ENCODE data around the gene CD74. TPM values are rescaled to one million over a fixed set of nuclear protein-coding genes. Genes with fewer than 3 reads are reported as not detected.

Gene CD74
- total RNA-seq, 1 donor from 2014 or later: 1.1 TPM

DNA sequence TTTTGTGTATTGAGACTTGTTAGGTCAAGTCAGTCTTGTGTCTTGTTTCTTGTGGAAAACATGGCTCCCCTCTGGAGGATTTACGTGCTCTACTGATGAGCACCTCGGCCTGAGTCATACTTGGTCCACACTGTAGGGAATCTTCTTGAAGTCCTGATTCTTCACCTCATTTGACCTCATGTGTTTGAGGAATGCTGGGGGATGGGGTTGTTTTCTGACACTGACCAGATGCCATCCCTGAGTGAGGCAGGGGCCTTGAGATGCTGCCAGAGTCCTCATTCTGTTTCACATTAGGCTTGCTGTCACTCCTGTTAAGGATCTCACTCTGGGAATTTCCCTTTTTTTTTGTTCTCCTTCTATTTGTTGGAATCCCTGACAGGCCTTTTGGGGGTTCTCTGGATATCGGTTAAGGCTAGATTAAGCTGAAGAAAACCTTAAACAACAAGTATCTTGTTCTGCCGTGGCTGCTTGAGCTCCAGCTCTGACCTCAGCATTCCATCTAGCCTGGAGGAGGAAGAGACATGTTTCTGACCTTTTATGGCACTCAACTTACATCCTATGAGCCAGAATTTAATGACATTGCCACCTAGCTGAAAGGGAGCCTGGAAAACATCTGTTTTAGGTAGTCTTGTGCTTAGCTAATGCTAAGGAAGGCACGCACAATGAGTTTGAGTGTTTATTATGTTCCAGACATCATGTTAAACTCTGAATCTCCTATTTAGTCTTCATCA, 34.6 kb downstream of the CD74 start:
- Histone ChIP-seq H3K4me3 (ENCODE audit: low read depth, low read length) (no peak overlapping the region), H3K36me3 (ENCODE audit: control insufficient read depth, insufficient read depth, low read length) (peaks cover 49% of the 10 kb centered on the region), H3K27me3 (ENCODE audit: control insufficient read depth, insufficient read depth, low read length) (no peaks in the 10 kb centered on the region)
- DNase-seq (ENCODE audit: low read depth): peak; percentile 46
- no peak for FAIRE-seq
- TF ChIP-seq, protein P1, sequence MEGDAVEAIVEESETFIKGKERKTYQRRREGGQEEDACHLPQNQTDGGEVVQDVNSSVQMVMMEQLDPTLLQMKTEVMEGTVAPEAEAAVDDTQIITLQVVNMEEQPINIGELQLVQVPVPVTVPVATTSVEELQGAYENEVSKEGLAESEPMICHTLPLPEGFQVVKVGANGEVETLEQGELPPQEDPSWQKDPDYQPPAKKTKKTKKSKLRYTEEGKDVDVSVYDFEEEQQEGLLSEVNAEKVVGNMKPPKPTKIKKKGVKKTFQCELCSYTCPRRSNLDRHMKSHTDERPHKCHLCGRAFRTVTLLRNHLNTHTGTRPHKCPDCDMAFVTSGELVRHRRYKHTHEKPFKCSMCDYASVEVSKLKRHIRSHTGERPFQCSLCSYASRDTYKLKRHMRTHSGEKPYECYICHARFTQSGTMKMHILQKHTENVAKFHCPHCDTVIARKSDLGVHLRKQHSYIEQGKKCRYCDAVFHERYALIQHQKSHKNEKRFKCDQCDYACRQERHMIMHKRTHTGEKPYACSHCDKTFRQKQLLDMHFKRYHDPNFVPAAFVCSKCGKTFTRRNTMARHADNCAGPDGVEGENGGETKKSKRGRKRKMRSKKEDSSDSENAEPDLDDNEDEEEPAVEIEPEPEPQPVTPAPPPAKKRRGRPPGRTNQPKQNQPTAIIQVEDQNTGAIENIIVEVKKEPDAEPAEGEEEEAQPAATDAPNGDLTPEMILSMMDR (IDR thresholded peaks at IDR 0.05; ENCODE audit: insufficient read depth, low read length, severe bottlenecking): no peak

DNA sequence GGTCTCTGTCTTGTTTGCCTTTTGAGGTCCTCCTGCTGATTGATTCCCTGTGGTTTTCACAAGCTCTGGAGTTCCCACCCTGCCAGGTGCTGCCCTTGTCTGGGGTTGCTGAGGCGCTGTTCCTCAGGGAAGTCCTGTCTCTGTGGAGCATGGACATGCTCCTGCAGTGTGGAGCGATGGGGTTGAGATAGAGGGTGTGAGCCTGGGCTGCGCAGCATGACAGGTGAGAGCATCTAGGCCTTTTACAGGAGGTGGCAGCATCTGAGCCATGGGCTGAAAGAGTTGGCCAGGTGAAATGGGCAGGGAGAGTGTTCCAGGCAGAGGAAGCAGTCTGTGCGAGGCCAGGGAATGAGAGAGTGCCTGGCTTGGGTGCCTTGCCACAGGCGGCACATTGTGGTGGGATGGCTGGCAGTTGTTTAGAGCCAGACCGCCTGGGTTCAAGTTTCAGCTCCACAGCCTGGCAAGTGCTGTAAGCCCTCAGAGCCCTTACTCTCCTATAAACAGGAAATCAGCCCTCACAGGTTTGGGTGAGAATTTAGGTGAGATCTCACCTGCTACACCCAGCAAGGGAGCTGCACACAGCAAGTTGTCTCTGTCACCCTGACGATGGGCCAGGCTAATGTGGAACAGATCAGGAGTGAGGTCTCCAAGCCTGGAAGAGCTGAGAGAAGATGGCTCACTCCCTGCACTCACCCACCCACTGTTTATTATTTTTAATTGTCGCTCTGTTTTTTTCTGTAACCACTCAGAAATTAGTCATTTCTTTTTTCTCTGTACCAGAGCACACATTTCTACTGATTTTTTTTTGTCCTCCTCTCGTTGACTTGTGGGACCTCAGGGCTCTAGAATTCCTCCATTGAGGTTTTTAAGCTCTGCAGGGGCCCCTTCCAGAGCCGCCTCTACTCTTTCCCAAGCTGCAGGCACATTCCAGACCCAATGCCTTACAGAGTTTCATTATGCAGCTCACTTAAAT, 35.6 kb downstream of the CD74 start:
- no peak for DNase-seq (ENCODE audit: low read depth)
- H3K4me3 ChIP-seq (ENCODE audit: low read depth, low read length): no peak overlapping the region
- FAIRE-seq: no peak
- H3K36me3 ChIP-seq (ENCODE audit: control insufficient read depth, insufficient read depth, low read length): peaks cover 45% of the 10 kb centered on the region
- H3K27me3 ChIP-seq (ENCODE audit: control insufficient read depth, insufficient read depth, low read length): no peaks in the 10 kb centered on the region
- TF ChIP-seq, protein P1 (IDR thresholded peaks at IDR 0.05; ENCODE audit: insufficient read depth, low read length, severe bottlenecking): no peak

DNA sequence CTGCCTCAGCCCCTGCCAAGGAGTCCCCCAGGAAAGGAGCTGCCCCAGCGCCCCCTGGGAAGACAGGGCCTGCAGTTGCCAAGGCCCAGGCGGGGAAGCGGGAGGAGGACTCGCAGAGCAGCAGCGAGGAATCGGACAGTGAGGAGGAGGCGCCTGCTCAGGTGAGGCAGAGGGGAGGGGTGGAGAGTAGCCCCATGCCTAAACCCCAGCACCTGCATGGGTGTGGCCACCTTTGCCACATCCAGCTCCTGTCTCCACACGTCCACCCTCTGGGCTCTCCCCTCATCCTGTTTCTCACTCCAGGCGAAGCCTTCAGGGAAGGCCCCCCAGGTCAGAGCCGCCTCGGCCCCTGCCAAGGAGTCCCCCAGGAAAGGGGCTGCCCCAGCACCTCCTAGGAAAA, 38.1 kb downstream of the CD74 start:
- Histone ChIP-seq H3K36me3 (ENCODE audit: control insufficient read depth, insufficient read depth, low read length) (peaks cover 42% of the 10 kb centered on the region), H3K27me3 (ENCODE audit: control insufficient read depth, insufficient read depth, low read length) (no peaks in the 10 kb centered on the region), H3K4me3 (ENCODE audit: low read depth, low read length) (no peak overlapping the region)
- DNase-seq (ENCODE audit: low read depth) (no peak), FAIRE-seq (no peak)
- TF ChIP-seq, protein P1 (IDR thresholded peaks at IDR 0.05; ENCODE audit: insufficient read depth, low read length, severe bottlenecking): no peak

DNA sequence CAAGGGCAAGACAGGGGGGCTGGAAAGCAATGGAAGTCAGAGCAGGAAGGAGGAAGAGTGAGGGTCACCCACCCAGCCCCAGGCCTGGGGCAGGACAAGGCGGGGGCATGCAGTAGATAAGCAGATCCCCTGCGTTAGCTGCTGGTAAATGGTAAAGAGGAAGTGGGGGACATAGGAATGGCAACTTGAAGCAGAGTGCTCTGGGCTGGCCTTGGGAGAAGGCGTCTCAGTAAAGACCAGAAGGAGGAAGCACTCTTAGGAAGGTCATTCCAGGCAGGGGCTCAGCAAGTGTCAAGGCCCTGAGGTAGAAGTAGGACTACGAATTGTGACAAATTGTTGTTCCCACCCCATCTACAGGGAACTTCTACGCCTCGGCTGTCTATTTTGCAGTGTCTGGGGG, 40.1 kb downstream of the CD74 start:
- Histone ChIP-seq H3K27me3 (ENCODE audit: control insufficient read depth, insufficient read depth, low read length) (no peaks in the 10 kb centered on the region), H3K4me3 (ENCODE audit: low read depth, low read length) (no peak overlapping the region), H3K36me3 (ENCODE audit: control insufficient read depth, insufficient read depth, low read length) (peaks cover 49% of the 10 kb centered on the region)
- TF ChIP-seq, protein P1 (IDR thresholded peaks at IDR 0.05; ENCODE audit: insufficient read depth, low read length, severe bottlenecking): no peak
- FAIRE-seq: no peak
- no peak for DNase-seq (ENCODE audit: low read depth)

DNA sequence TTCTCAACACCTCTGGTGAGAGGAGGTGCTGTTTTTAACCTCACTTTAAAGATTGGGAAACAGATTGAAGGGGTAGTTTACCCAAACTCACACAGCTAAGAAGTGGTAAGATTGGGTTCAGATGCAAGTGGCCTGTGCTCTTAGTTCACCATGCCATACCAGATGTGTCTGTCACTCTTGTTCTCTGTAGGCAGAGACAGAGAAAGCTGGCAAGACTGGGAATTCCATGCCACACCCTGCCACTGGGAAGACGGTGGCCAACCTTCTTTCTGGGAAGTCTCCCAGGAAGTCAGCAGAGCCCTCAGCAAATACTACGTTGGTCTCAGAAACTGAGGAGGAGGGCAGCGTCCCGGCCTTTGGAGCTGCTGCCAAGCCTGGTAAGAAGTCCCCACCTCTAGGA, 44.2 kb downstream of the CD74 start:
- DNase-seq (ENCODE audit: low read depth) (no peak), FAIRE-seq (no peak)
- H3K36me3 ChIP-seq (ENCODE audit: control insufficient read depth, insufficient read depth, low read length): peaks cover 35% of the 10 kb centered on the region
- H3K4me3 ChIP-seq (ENCODE audit: low read depth, low read length): no peak overlapping the region
- no peaks in the 10 kb centered on the region for H3K27me3 ChIP-seq (ENCODE audit: control insufficient read depth, insufficient read depth, low read length)
- TF ChIP-seq, protein P1 (IDR thresholded peaks at IDR 0.05; ENCODE audit: insufficient read depth, low read length, severe bottlenecking): no peak

Measured in bronchial epithelial cell (primary cell).